Activated naive CD4-positive, alpha-beta T cell treated with anti-CD3 and anti-CD28 coated beads, Interleukin-2, amount 50 U/mL, for 24 hours (primary cell): ENCODE data around the gene CD207.

Experiments
- H3K27ac Mint-ChIP-seq: one replicate; pipeline ENCODE4 v1.8.0; 2021; ENCODE audit warnings: mild to moderate bottlenecking, mixed read lengths
- H3K27me3 Mint-ChIP-seq: one replicate; pipeline ENCODE4 v1.8.0; 2021; ENCODE audit warnings: mixed read lengths
- H3K36me3 Mint-ChIP-seq: one replicate; pipeline ENCODE4 v1.8.0; 2021; ENCODE audit warnings: mixed read lengths
- H3K4me1 Mint-ChIP-seq: one replicate; pipeline ENCODE4 v1.8.0; 2021; ENCODE audit warnings: mixed read lengths
- H3K4me3 Mint-ChIP-seq: one replicate; pipeline ENCODE4 v1.8.0; 2021; ENCODE audit warnings: mild to moderate bottlenecking, mixed read lengths
- H3K9me3 Mint-ChIP-seq: one replicate; pipeline ENCODE4 v1.8.0; 2021; ENCODE audit warnings: mixed read lengths

Gene CD207

DNA sequence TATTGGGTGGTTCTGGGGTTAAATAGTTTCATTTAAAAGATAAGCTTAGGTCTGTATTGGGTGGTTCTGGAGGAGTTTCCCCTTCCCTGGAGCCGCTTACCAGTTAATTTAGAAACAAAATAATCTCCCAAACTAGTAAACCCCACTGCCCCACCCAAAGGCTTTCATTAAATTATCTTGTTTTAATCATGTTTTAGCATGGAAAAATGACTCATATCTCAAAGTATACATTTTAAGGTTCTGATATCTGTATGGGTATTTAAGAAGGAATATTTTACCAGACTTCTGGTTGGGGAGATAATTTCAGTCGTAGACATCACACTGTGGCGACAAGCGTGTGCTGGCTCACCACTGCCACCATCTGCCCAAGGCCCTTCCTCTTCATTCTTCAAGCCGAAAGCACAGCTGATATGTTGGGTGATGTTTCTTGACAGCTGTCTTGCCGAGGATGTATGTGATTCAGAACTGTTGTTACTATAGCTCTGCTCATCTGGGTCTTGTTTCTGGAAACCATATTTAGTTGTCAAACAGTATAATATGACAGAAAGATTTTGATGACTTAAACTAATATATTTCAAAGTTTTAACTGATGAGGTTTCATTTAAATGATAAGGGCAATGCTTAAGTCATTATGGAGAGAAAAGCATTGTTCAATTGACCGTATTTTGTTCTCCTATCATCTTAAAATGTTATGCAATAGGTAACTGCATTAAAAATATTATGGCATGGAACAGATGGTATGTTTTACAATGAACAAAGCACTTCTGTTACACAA is 50.3 kb downstream of the CD207 start:
- peaks cover 3% of the 10 kb centered on the region for H3K36me3 Mint-ChIP-seq
- H3K27ac Mint-ChIP-seq: no peak overlapping the region
- H3K4me1 Mint-ChIP-seq: peaks cover 17% of the 10 kb centered on the region
- no peak overlapping the region for H3K4me3 Mint-ChIP-seq
- peaks cover 21% of the 10 kb centered on the region for H3K27me3 Mint-ChIP-seq
- no peaks in the 10 kb centered on the region for H3K9me3 Mint-ChIP-seq

DNA sequence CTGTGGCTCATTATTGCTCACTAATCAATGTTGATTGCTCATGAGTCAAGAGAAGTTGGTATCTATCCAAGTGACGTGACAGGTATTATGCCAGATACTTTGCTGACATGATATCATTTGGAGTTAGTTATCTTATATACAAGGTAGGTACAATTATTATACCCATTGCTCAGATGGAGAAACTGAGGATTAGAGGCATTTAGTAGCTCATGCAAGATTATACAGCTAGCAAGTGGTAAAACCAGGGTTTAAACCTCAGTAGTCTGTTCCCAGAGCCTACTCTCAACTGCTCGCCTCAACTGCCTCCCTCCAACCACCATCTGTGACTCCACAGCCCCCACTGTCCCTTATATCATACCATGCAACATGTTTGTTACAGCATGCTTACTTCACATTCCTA is 51.3 kb downstream of the CD207 start:
- Mint-ChIP-seq H3K9me3 (no peaks in the 10 kb centered on the region), H3K27me3 (peaks cover 16% of the 10 kb centered on the region), H3K4me3 (no peak overlapping the region), H3K4me1 (peaks cover 11% of the 10 kb centered on the region), H3K36me3 (peaks cover 3% of the 10 kb centered on the region), H3K27ac (no peak overlapping the region)
